GM12878 (cell line): ENCODE measurements around the gene PHACTR1. TPM values are rescaled to one million over a fixed set of nuclear protein-coding genes. Genes with fewer than 3 reads are reported as not detected.

Experiments used
- ATAC-seq: fragments of 200-7000 bp; cut with Tn5 transposase; 3 replicates; pipeline ENCODE4 v1.9.1; 2020; ENCODE audit warnings: mild to moderate bottlenecking, moderate library complexity
- BruUV-seq: library from RNA; stranded (reverse); fragments of 400-500 nt; replicated peaks from 2 replicates; lab custom pipeline; 2021; lab: Mats Ljungman, UMichigan
- CTCF ChIA-PET: fragments of 300-600 bp; sonication (Branson Sonifier 250); formaldehyde crosslinking; extraction: SDS; loops from one replicate; lab custom pipeline; 2021; ENCODE audit warnings: inconsistent platforms; lab: Yijun Ruan, JAX
- POLR2A ChIA-PET: fragments of 350-600 bp; formaldehyde crosslinking; extraction: SDS; loops from one replicate; lab custom pipeline; 2021; ENCODE audit warnings: inconsistent platforms; lab: Charles Lee
- RAD21 ChIA-PET: fragments of 300-600 bp; sonication (Branson Sonifier 250); formaldehyde crosslinking; loops from one replicate; lab custom pipeline; 2023; ENCODE audit warnings: antibody characterized with exemption; ENCODE audit not compliant: unreplicated experiment; lab: Charles Lee
- SMC1A ChIA-PET: fragments of 300-600 bp; sonication (Branson Sonifier 250); formaldehyde crosslinking; loops from one replicate; lab custom pipeline; 2023; ENCODE audit not compliant: unreplicated experiment, uncharacterized antibody; lab: Charles Lee
- DNase-seq: peaks from one replicate; pipeline ENCODE4 v3.0.0-alpha.2; 2011; ENCODE audit warnings: low read depth, low spot score
- FAIRE-seq: peaks from 3 replicates; lab custom pipeline; 2011; peaks lifted over from hg19 to GRCh38; lab: Jason Lieb, UNC
- H2AFZ ChIP-seq: 2 replicates; pipeline ENCODE4 v1.6.0; 2011; ENCODE audit warnings: low read depth, low read length, control low read depth; ENCODE audit not compliant: control insufficient read depth
- H3K27ac ChIP-seq: 2 replicates; pipeline ENCODE4 v1.5.1; 2011; ENCODE audit warnings: control low read depth; ENCODE audit not compliant: control insufficient read depth, insufficient read depth
- H3K27me3 ChIP-seq, 2 experiments: replicated peaks in 1 of 2; 2 replicates each; pipeline versions ENCODE4 v1.6.0 to v1.6.1; 2011; ENCODE audit warnings: low read length in 1 of 2; ENCODE audit not compliant: control insufficient read depth in 2 of 2, insufficient read depth in 2 of 2
- H3K36me3 ChIP-seq, 2 experiments: 2 replicates each; pipeline ENCODE4 v1.5.1; 2011; ENCODE audit warnings: low read length in 1 of 2; ENCODE audit not compliant: control insufficient read depth in 2 of 2, insufficient read depth in 2 of 2
- H3K4me1 ChIP-seq: 2 replicates; pipeline ENCODE4 v1.6.1; 2011; ENCODE audit warnings: mild to moderate bottlenecking, low read length, moderate library complexity, mixed read lengths; ENCODE audit not compliant: control insufficient read depth, insufficient read depth
- H3K4me2 ChIP-seq: 2 replicates; pipeline ENCODE4 v1.6.0; 2011; ENCODE audit warnings: control low read depth; ENCODE audit not compliant: control insufficient read depth, insufficient read depth
- H3K4me3 ChIP-seq: fragments of 200-600 bp; sonication (generic); 2 replicates; pipeline ENCODE4 v1.5.1; 2016
- H3K79me2 ChIP-seq: 2 replicates; pipeline ENCODE4 v1.6.0; 2011; ENCODE audit warnings: low read length; ENCODE audit not compliant: control insufficient read depth, insufficient read depth
- H3K9ac ChIP-seq: 2 replicates; pipeline ENCODE4 v1.8.0; 2011; ENCODE audit warnings: low read length, control low read depth, mixed read lengths; ENCODE audit not compliant: control insufficient read depth, insufficient read depth
- H3K9me3 ChIP-seq: replicated peaks from 3 replicates; pipeline ENCODE4 v1.5.1; 2011; ENCODE audit warnings: mild to moderate bottlenecking, low read length; ENCODE audit not compliant: control insufficient read depth, insufficient read depth
- H4K20me1 ChIP-seq: 2 replicates; pipeline ENCODE4 v1.6.0; 2011; ENCODE audit not compliant: control insufficient read depth, insufficient read depth
- BHLHE40 ChIP-seq, 2 experiments: fragments of 450-650 bp in 1 of 2; IDR thresholded peaks; 2 replicates each; pipeline ENCODE4 v1.6.1; 2011 to 2017; ENCODE audit warnings: low read depth in 2 of 2, borderline replicate concordance in 1 of 2, improper control_type of control experiment in 1 of 2, low read length in 1 of 2, mild to moderate bottlenecking in 1 of 2
- CREB1 ChIP-seq: IDR thresholded peaks from 2 replicates; pipeline ENCODE4 v1.6.1; 2012; ENCODE audit warnings: low read depth, mild to moderate bottlenecking, inconsistent platforms
- CREM ChIP-seq: IDR thresholded peaks from 2 replicates; pipeline ENCODE4 v1.6.1; 2014; ENCODE audit warnings: antibody characterized with exemption, low read depth
- KDM1A ChIP-seq: fragments of 200-600 bp; sonication (generic); IDR thresholded peaks from 2 replicates; pipeline ENCODE4 v1.6.1; 2016; ENCODE audit warnings: borderline replicate concordance
- PAX8 ChIP-seq: fragments of 450-650 bp; IDR thresholded peaks from 2 replicates; pipeline ENCODE4 v1.6.1; 2017; ENCODE audit warnings: mild to moderate bottlenecking, moderate library complexity
- POLR2A ChIP-seq: IDR thresholded peaks from 2 replicates; pipeline ENCODE4 v1.6.1; 2011; ENCODE audit warnings: low read depth, mild to moderate bottlenecking, low read length
- RUNX3 ChIP-seq: IDR thresholded peaks from 2 replicates; pipeline ENCODE4 v1.6.1; 2012; ENCODE audit warnings: low read length, inconsistent platforms
- SIN3A ChIP-seq: IDR thresholded peaks from 2 replicates; pipeline ENCODE4 v1.6.1; 2012; ENCODE audit warnings: low read depth, low read length, improper control_type of control experiment
- SMAD5 ChIP-seq: IDR thresholded peaks from 2 replicates; pipeline ENCODE4 v1.6.1; 2016; ENCODE audit warnings: antibody characterized with exemption, low read depth
- SMC3 ChIP-seq: IDR thresholded peaks from 2 replicates; pipeline ENCODE4 v1.6.1; 2011; ENCODE audit warnings: low read length, improper control_type of control experiment, borderline replicate concordance
- WGBS: methylation state at CpG from one replicate; pipeline ENCODE4 v1.1.6; 2016; ENCODE audit warnings: low lambda C conversion rate; ENCODE audit not compliant: insufficient replicate concordance, insufficient coverage; ENCODE audit errors: missing lambda C conversion rate; 5-methylcytosine and 5-hydroxymethylcytosine counted together
- in situ Hi-C: fragments of 300-500 bp; cut with MboI; formaldehyde crosslinking; loops from 9 replicates; pipeline ENCODE4 v1.14.3; 2018; ENCODE audit warnings: mixed read lengths
- intact Hi-C: fragments of 100-400 bp; cut with micrococcal nuclease; formaldehyde crosslinking; loops from one replicate; pipeline ENCODE4 v1.14.2; 2022; ENCODE audit not compliant: unreplicated experiment
- polyA plus RNA-seq, 11 experiments: library from polyadenylated mRNA; depleted of rRNA in 4 of 11; unstranded in 6 of 11; stranded (reverse) in 5 of 11; fragments of >200 nt; fragmentation: Nextera tagmentation in 4 of 11; fragmentation: Illumina TruSeq in 1 of 11; extraction: Ambion mirVana in 4 of 11; extraction: Trizol in 1 of 11; gene quantifications; 1 replicate in 1 of 11; 2 replicates in 10 of 11; pipeline versions ENCODE4 v1.2.1 to v1.2.3, GENCODE V29; 2011 to 2016; ENCODE audit warnings: inconsistent platforms in 2 of 11, missing spikeins in 2 of 11, low read depth in 1 of 11
- total RNA-seq, 4 experiments: library from RNA; depleted of rRNA in 3 of 4; stranded (reverse); fragments of >200 nt in 3 of 4; fragmentation: Illumina TruSeq in 1 of 4; extraction: Trizol in 1 of 4; gene quantifications; 2 replicates each; pipeline versions ENCODE4 v1.2.1 to v1.2.3, GENCODE V29; 2013 to 2021
- TF ChIP-seq, protein P1 (sequence below), 3 experiments: IDR thresholded peaks in 2 of 3; conservative IDR thresholded peaks in 1 of 3; 2 replicates each; pipeline ENCODE4 v1.5.1; 2011; ENCODE audit warnings: low read depth in 3 of 3, low read length in 3 of 3, mild to moderate bottlenecking in 3 of 3, control low read depth in 2 of 3, moderate library complexity in 2 of 3, inconsistent platforms in 1 of 3, mixed read lengths in 1 of 3; ENCODE audit not compliant: control insufficient read depth in 2 of 3, insufficient read depth in 1 of 3; ENCODE audit errors: extremely low read depth in 1 of 3

The PHACTR1 gene
- total and polyA plus RNA-seq, 10 of the 15 experiments (the other 5 are each of a cell fraction or from before 2014, with no cell fraction given), result 34.2 to 94.6 (median 62.3) TPM

DNA sequence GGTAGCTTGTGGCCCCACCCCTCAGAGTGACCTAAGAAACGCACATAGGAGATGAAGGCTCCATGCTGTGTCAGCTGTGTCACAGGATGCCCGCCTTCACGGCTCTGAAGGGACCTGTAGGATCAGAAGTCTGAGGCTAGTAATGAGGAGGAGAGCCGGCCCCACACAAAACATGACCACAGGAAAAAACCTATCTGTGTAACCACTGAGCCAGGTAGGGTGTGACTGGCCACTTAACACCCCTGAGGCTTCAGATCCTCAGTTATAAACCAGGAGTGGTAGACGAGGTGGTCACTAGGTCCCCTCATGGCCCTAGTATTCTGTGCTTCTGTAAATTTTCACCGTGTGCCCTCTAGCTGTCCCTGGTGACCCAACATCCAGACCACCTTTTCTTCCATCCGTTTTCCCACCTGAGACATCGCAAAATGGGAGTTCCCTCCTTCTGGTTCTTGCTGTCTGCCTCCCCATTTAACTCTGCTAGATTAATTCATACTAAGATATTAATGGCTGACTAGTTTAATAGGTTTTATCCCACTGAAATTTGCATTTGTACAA is 558.9 kb downstream of the PHACTR1 start:
- intact Hi-C loops, result no loop called here
- in situ Hi-C loops, result no loop called here

More for the DNA sequence above, 558.9 kb downstream of the PHACTR1 start:
- TF ChIP-seq BHLHE40 (IDR thresholded peaks at IDR 0.05; ENCODE audit: borderline replicate concordance in 1 of 2, low read depth in 2 of 2, low read length in 1 of 2), result 0 out of 4 replicates have a peak, but pooled peaks of 1 of the 2 experiments have one; percentile 9
- peak; percentile 34 for TF ChIP-seq RUNX3
- TF ChIP-seq CREM, result 0 out of 2 replicates have a peak, but pooled peaks have one; percentile 42
- TF ChIP-seq, protein P1, sequence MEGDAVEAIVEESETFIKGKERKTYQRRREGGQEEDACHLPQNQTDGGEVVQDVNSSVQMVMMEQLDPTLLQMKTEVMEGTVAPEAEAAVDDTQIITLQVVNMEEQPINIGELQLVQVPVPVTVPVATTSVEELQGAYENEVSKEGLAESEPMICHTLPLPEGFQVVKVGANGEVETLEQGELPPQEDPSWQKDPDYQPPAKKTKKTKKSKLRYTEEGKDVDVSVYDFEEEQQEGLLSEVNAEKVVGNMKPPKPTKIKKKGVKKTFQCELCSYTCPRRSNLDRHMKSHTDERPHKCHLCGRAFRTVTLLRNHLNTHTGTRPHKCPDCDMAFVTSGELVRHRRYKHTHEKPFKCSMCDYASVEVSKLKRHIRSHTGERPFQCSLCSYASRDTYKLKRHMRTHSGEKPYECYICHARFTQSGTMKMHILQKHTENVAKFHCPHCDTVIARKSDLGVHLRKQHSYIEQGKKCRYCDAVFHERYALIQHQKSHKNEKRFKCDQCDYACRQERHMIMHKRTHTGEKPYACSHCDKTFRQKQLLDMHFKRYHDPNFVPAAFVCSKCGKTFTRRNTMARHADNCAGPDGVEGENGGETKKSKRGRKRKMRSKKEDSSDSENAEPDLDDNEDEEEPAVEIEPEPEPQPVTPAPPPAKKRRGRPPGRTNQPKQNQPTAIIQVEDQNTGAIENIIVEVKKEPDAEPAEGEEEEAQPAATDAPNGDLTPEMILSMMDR (IDR thresholded peaks at IDR 0.05 in 2 of 3, conservative IDR thresholded peaks at IDR 0.05 in 1 of 3; ENCODE audit: control insufficient read depth in 2 of 3, extremely low read depth in 1 of 3, insufficient read depth in 1 of 3, low read depth in 3 of 3, low read length in 3 of 3), result peak in 2 of 3 experiments; percentile 13 to 15; a peak in 1 of 6 replicates
- TF ChIP-seq SMC3, result no peak
- TF ChIP-seq KDM1A, result no peak
- no peak for TF ChIP-seq PAX8
- TF ChIP-seq CREB1, result peak; percentile 11; the same call in 1 of the 2 replicates
- TF ChIP-seq POLR2A, result peak; percentile 29; the same call in 1 of the 2 replicates
- TF ChIP-seq SMAD5, result peak; percentile 26; the same call in 1 of the 2 replicates
- 0 out of 2 replicates have a peak, but pooled peaks have one; percentile 36 for TF ChIP-seq SIN3A
- POLR2A ChIA-PET, result interaction anchor here (0.6 to 5.4 kb wide), 10 partner anchors 10 to 300 kb away, joined by 3 to 37 read pairs (median 14); partner anchors contain the start of gene TBC1D7
- Histone ChIP-seq H3K9ac (peak overlapping the region; percentile 84), H2AFZ (no peak overlapping the region), H3K4me1 (peaks cover 34% of the 10 kb centered on the region), H3K27ac (peak overlapping the region; percentile 90), H3K4me3 (peak overlapping the region; percentile 82), H3K9me3 (no peaks in the 10 kb centered on the region), H4K20me1 (no peaks in the 10 kb centered on the region; the same call in 1 of the 2 replicates), H3K27me3 (no peaks in the 10 kb centered on the region; a peak in 1 of 4 replicates), H3K36me3 (peaks cover 4 to 13% of the 10 kb centered on the region in 2 experiments; a peak in 3 of 4 replicates), H3K4me2 (peak overlapping the region; percentile 67), H3K79me2 (peaks cover 63% of the 10 kb centered on the region)
- FAIRE-seq (no peak), DNase-seq (no peak), ATAC-seq (peak; percentile 30)
- 77% methylated on average over 8 of the region's 8 CpGs for WGBS
- no TSS peak for BruUV-seq
- RAD21 ChIA-PET, result interaction anchor here (0.6 to 9.8 kb wide), 21 partner anchors 10 to 792 kb away, joined by 3 to 116 read pairs (median 6); partner anchors contain the start of genes SIRT5 and TBC1D7
- CTCF ChIA-PET, result interaction anchor here (0.6 to 7.0 kb wide), 18 partner anchors 11 to 300 kb away, joined by 3 to 108 read pairs (median 5); partner anchors contain the start of gene TBC1D7
- SMC1A ChIA-PET, result interaction anchor here (0.7 to 8.5 kb wide), 19 partner anchors 7 to 400 kb away, joined by 3 to 114 read pairs (median 7); partner anchors contain the start of gene TBC1D7
